HepG2 (cell line): ENCODE results near the gene GAPDH. TPM values are rescaled to one million over a fixed set of nuclear protein-coding genes. Genes with fewer than 3 reads are reported as not detected.
A peak's percentile ranks its signal among the peaks of the same experiment; 100 is the strongest.

Source experiments
- ARID5B ChIP-seq: IDR thresholded peaks from 2 replicates; pipeline ENCODE4 v1.4.0; 2020; ENCODE audit warnings: mild to moderate bottlenecking, missing genetic modification reagents
- CTCF ChIP-seq: sonication (generic); formaldehyde crosslinking; IDR thresholded peaks from 2 replicates; pipeline ENCODE4 v1.5.0; 2020; ENCODE audit warnings: mild to moderate bottlenecking, missing genetic modification reagents, moderate library complexity
- HMGXB4 ChIP-seq, 2 experiments: sonication (generic) in 1 of 2; formaldehyde crosslinking in 1 of 2; IDR thresholded peaks; 2 replicates each; pipeline versions ENCODE4 v1.4.0 to v1.6.1; 2018 to 2020; ENCODE audit warnings: missing genetic modification reagents in 2 of 2, borderline replicate concordance in 1 of 2, low read depth in 1 of 2, mild to moderate bottlenecking in 1 of 2, missing biosample characterization in 1 of 2
- HNRNPUL1 ChIP-seq: fragments of 200-400 bp; formaldehyde crosslinking; IDR thresholded peaks from 2 replicates; pipeline ENCODE4 v1.6.1; 2017; ENCODE audit warnings: low read depth, mild to moderate bottlenecking, low read length, moderate library complexity
- MBNL3 ChIP-seq: fragments of 250-450 bp; sonication (Bioruptor Pico); conservative IDR thresholded peaks from 2 replicates; pipeline ENCODE4 v1.8.0; 2022; ENCODE audit warnings: mild to moderate bottlenecking, inconsistent platforms
- MTERF4 ChIP-seq: sonication (generic); formaldehyde crosslinking; IDR thresholded peaks from 2 replicates; pipeline ENCODE4 v1.8.0; 2023; ENCODE audit warnings: mild to moderate bottlenecking, missing genetic modification reagents
- POGK ChIP-seq: sonication (generic); formaldehyde crosslinking; conservative IDR thresholded peaks from 2 replicates; pipeline ENCODE4 v1.8.0; 2022; ENCODE audit warnings: mild to moderate bottlenecking, moderate library complexity, missing genetic modification reagents
- POLR2G ChIP-seq: fragments of 200-400 bp; formaldehyde crosslinking; IDR thresholded peaks from 2 replicates; pipeline ENCODE4 v1.6.1; 2018; ENCODE audit warnings: mild to moderate bottlenecking, low read depth, low read length, moderate library complexity
- RARG ChIP-seq: sonication (generic); formaldehyde crosslinking; IDR thresholded peaks from 2 replicates; pipeline ENCODE4 v1.4.0; 2020; ENCODE audit warnings: low read depth, mild to moderate bottlenecking, missing genetic modification reagents
- REPIN1 ChIP-seq: sonication (generic); formaldehyde crosslinking; IDR thresholded peaks from 2 replicates; pipeline ENCODE4 v1.8.0; 2022; ENCODE audit warnings: missing genetic modification reagents, low read depth, mild to moderate bottlenecking, borderline replicate concordance
- ZFP37 ChIP-seq: sonication (generic); formaldehyde crosslinking; IDR thresholded peaks from 2 replicates; pipeline ENCODE4 v1.4.0; 2020; ENCODE audit warnings: missing genetic modification reagents, borderline replicate concordance
- ZNF276 ChIP-seq: sonication (generic); formaldehyde crosslinking; IDR thresholded peaks from 2 replicates; pipeline ENCODE4 v1.4.0; 2020; ENCODE audit warnings: mild to moderate bottlenecking, low read depth, missing genetic modification reagents
- ZNF382 ChIP-seq: sonication (generic); formaldehyde crosslinking; IDR thresholded peaks from 2 replicates; pipeline ENCODE4 v1.5.0; 2020; ENCODE audit warnings: missing genetic modification reagents, mild to moderate bottlenecking, borderline replicate concordance
- ZNF460 ChIP-seq: sonication (generic); formaldehyde crosslinking; IDR thresholded peaks from 2 replicates; pipeline ENCODE4 v1.5.1; 2020; ENCODE audit warnings: missing genetic modification reagents, mild to moderate bottlenecking, borderline replicate concordance
- polyA plus RNA-seq, 8 experiments: library from polyadenylated mRNA; depleted of rRNA in 3 of 8; stranded (reverse) in 7 of 8; unstranded in 1 of 8; fragments of >200 nt; fragmentation: Illumina TruSeq in 4 of 8; extraction: Trizol in 4 of 8; gene quantifications; 2 replicates each; pipeline versions ENCODE4 v1.2.1 to v1.2.3, GENCODE V29; 2011 to 2016; ENCODE audit warnings: low read depth in 4 of 8, missing spikeins in 1 of 8, mixed read lengths in 1 of 8; ENCODE audit not compliant: insufficient read depth in 1 of 8
- total RNA-seq, 5 experiments: library from RNA; depleted of rRNA; stranded (reverse); fragments of >200 nt; fragmentation: Illumina TruSeq; extraction: Trizol; gene quantifications; 2 replicates each; pipeline ENCODE4 v1.2.3, GENCODE V29; 2016; ENCODE audit warnings: low read depth in 1 of 5

GAPDH gene
- total and polyA plus RNA-seq, 2 of the 13 experiments (the other 11 are each of a cell fraction or from before 2014, with no cell fraction given), result 3,038 to 12,722 TPM

- TF ChIP-seq ZNF276 (CRISPR knock-in tag) (peak; percentile 52; the same call in 1 of the 2 replicates), RARG (CRISPR knock-in tag) (no peak), MBNL3 (no peak), CTCF (CRISPR knock-in tag) (no peak), ARID5B (CRISPR knock-in tag) (no peak), HMGXB4 (CRISPR knock-in tag; IDR thresholded peaks at IDR 0.05; ENCODE audit: borderline replicate concordance in 1 of 2, low read depth in 1 of 2) (peak in 1 of 2 experiments; percentile 41; a peak in 1 of 4 replicates), REPIN1 (CRISPR knock-in tag) (0 out of 2 replicates have a peak, but pooled peaks have one; percentile 3), ZNF460 (no peak), POLR2G (peak; percentile 82), HNRNPUL1 (no peak), MTERF4 (CRISPR knock-in tag) (no peak), POGK (0 out of 2 replicates have a peak, but pooled peaks have one; percentile 50), ZNF382 (CRISPR knock-in tag) (no peak), ZFP37 (CRISPR knock-in tag) (no peak)
Observed at GRCh38 chr12:6532927-6533652, 1.2 kb upstream of the GAPDH start (continued).
